SU-DHL-6 (cell line): ENCODE measurements around the gene NDUFS1.

Experiments
- H2AFZ ChIP-seq: fragments of 200-600 bp; sonication (generic); 2 replicates; pipeline ENCODE4 v1.6.1; 2014; ENCODE audit warnings: low read depth, mild to moderate bottlenecking, moderate library complexity, mixed read lengths, antibody characterized with exemption, low read length; ENCODE audit not compliant: severe bottlenecking
- H3F3A ChIP-seq: fragments of 200-600 bp; shearing (Covaris generic); 2 replicates; pipeline ENCODE4 v1.6.0; 2016; ENCODE audit warnings: antibody characterized with exemption, mild to moderate bottlenecking; ENCODE audit not compliant: insufficient read depth
- H3K27ac ChIP-seq: fragments of 200-600 bp; sonication (generic); 2 replicates; pipeline ENCODE4 v1.5.1; 2016; ENCODE audit warnings: low read depth, mild to moderate bottlenecking, low read length, moderate library complexity, mixed read lengths
- H3K27me3 ChIP-seq: fragments of 200-600 bp; sonication (generic), shearing (Covaris generic); 2 replicates; pipeline ENCODE4 v1.6.0; 2014; ENCODE audit warnings: mild to moderate bottlenecking, low read length
- H3K36me3 ChIP-seq: fragments of 200-600 bp; sonication (generic); 2 replicates; pipeline ENCODE4 v1.6.1; 2014; ENCODE audit warnings: mild to moderate bottlenecking, low read length, mixed read lengths
- H3K4me2 ChIP-seq: fragments of 300-600, 200-600 bp; shearing (Covaris generic), sonication (generic); 2 replicates; pipeline ENCODE4 v1.6.0; 2014; ENCODE audit warnings: low read length, low read depth, mild to moderate bottlenecking; ENCODE audit not compliant: poor library complexity, severe bottlenecking
- H3K4me3 ChIP-seq: fragments of 200-600 bp; sonication (generic); 2 replicates; pipeline ENCODE4 v1.5.1; 2014; ENCODE audit warnings: antibody characterized with exemption, low read length, mild to moderate bottlenecking, mixed read lengths; ENCODE audit not compliant: insufficient read depth, poor library complexity, severe bottlenecking
- H3K79me2 ChIP-seq: fragments of 200-600 bp; sonication (generic); 2 replicates; pipeline ENCODE4 v1.6.1; 2014; ENCODE audit warnings: mild to moderate bottlenecking, low read length, moderate library complexity; ENCODE audit not compliant: insufficient read depth
- H3K9ac ChIP-seq: fragments of 200-600 bp; sonication (generic); 2 replicates; pipeline ENCODE4 v1.7.0; 2014; ENCODE audit warnings: mild to moderate bottlenecking, low read length
- H3K9me2 ChIP-seq: fragments of 200-600 bp; sonication (generic); replicated peaks from 2 replicates; pipeline ENCODE4 v1.6.1; 2014; ENCODE audit warnings: low read length; ENCODE audit not compliant: insufficient read depth
- H3K9me3 ChIP-seq: fragments of 200-600 bp; sonication (generic); 2 replicates; pipeline ENCODE4 v1.6.1; 2014; ENCODE audit warnings: low read length, mixed read lengths; ENCODE audit not compliant: insufficient read depth
- H4K20me1 ChIP-seq: fragments of 200-600 bp; sonication (generic); 2 replicates; pipeline ENCODE4 v1.6.1; 2014; ENCODE audit warnings: low read depth, mild to moderate bottlenecking, antibody characterized with exemption, low read length, moderate library complexity, mixed read lengths
- EZH2phosphoT487 ChIP-seq: fragments of 200-600 bp; sonication (generic), shearing (Covaris generic); conservative IDR thresholded peaks from 2 replicates; pipeline ENCODE4 v1.6.1; 2018; ENCODE audit warnings: mild to moderate bottlenecking, antibody characterized with exemption, low read length, moderate library complexity, mixed read lengths
- TF ChIP-seq, protein P1 (sequence below): fragments of 200-600 bp; sonication (generic); IDR thresholded peaks from one replicate; pipeline ENCODE4 v1.5.1; 2017; ENCODE audit warnings: antibody characterized with exemption, mild to moderate bottlenecking, low read length, moderate library complexity; ENCODE audit not compliant: insufficient read depth, poor library complexity, severe bottlenecking

NDUFS1 gene

DNA sequence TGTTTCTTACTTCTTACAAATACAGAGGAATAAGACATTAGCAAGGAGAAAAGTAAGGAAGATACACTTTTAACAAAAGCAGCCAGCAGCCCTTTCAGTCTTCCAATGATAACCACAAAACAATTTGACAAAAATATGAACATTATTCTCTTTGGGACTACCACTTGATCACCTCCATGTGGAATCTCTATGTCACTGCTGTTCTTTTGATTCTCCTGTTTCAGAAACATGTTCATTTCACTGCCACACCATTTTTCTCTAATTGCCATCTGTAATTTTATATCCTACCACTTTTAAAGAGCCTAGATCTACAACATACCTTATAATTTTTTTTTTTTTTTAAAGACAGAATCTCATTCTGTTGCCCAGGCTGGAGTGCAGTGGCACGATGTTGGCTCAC is 84.1 kb downstream of the NDUFS1 start:
- no peaks in the 10 kb centered on the region for H3F3A ChIP-seq
- H3K9me2 ChIP-seq = no peaks in the 10 kb centered on the region
- H3K79me2 ChIP-seq = peaks cover 86% of the 10 kb centered on the region
- no peaks in the 10 kb centered on the region; the same call in 1 of the 2 replicates for H4K20me1 ChIP-seq
- H3K27ac ChIP-seq = no peak overlapping the region
- H3K4me3 ChIP-seq = no peak overlapping the region
- H3K9me3 ChIP-seq = no peaks in the 10 kb centered on the region
- H3K27me3 ChIP-seq = no peaks in the 10 kb centered on the region
- no peak overlapping the region for H2AFZ ChIP-seq
- no peak overlapping the region for H3K9ac ChIP-seq
- TF ChIP-seq EZH2phosphoT487 = no peak
- TF ChIP-seq, protein P1, sequence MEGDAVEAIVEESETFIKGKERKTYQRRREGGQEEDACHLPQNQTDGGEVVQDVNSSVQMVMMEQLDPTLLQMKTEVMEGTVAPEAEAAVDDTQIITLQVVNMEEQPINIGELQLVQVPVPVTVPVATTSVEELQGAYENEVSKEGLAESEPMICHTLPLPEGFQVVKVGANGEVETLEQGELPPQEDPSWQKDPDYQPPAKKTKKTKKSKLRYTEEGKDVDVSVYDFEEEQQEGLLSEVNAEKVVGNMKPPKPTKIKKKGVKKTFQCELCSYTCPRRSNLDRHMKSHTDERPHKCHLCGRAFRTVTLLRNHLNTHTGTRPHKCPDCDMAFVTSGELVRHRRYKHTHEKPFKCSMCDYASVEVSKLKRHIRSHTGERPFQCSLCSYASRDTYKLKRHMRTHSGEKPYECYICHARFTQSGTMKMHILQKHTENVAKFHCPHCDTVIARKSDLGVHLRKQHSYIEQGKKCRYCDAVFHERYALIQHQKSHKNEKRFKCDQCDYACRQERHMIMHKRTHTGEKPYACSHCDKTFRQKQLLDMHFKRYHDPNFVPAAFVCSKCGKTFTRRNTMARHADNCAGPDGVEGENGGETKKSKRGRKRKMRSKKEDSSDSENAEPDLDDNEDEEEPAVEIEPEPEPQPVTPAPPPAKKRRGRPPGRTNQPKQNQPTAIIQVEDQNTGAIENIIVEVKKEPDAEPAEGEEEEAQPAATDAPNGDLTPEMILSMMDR = no peak
- no peaks in the 10 kb centered on the region for H3K36me3 ChIP-seq
- no peak overlapping the region for H3K4me2 ChIP-seq

GRCh38 chr2:206071807-206072206 is 87.4 kb downstream of the NDUFS1 start:
- no peak overlapping the region for H3K27ac ChIP-seq
- no peaks in the 10 kb centered on the region for H3K9me2 ChIP-seq
- H3K79me2 ChIP-seq = peaks cover 85% of the 10 kb centered on the region
- peaks cover 6% of the 10 kb centered on the region; the same call in 1 of the 2 replicates for H3F3A ChIP-seq
- no peak overlapping the region for H3K9ac ChIP-seq
- no peak overlapping the region for H2AFZ ChIP-seq
- no peak overlapping the region for H3K4me2 ChIP-seq
- TF ChIP-seq, protein P1 = no peak
- TF ChIP-seq EZH2phosphoT487 = no peak
- no peak overlapping the region for H3K4me3 ChIP-seq
- no peaks in the 10 kb centered on the region for H4K20me1 ChIP-seq
- H3K9me3 ChIP-seq = no peaks in the 10 kb centered on the region
- H3K27me3 ChIP-seq = no peaks in the 10 kb centered on the region
- H3K36me3 ChIP-seq = no peaks in the 10 kb centered on the region

GRCh38 chr2:206069417-206069816 is 89.8 kb downstream of the NDUFS1 start:
- H2AFZ ChIP-seq = no peak overlapping the region
- TF ChIP-seq, protein P1 = no peak
- no peak for TF ChIP-seq EZH2phosphoT487
- H3K4me2 ChIP-seq = no peak overlapping the region
- H3K27ac ChIP-seq = no peak overlapping the region
- H4K20me1 ChIP-seq = no peaks in the 10 kb centered on the region
- H3K36me3 ChIP-seq = no peaks in the 10 kb centered on the region
- H3K9me3 ChIP-seq = no peaks in the 10 kb centered on the region
- peaks cover 6% of the 10 kb centered on the region; the same call in 1 of the 2 replicates for H3F3A ChIP-seq
- peaks cover 86% of the 10 kb centered on the region for H3K79me2 ChIP-seq
- H3K27me3 ChIP-seq = no peaks in the 10 kb centered on the region
- H3K4me3 ChIP-seq = no peak overlapping the region
- no peaks in the 10 kb centered on the region for H3K9me2 ChIP-seq
- no peak overlapping the region for H3K9ac ChIP-seq
